GM19455 (cell line): ENCODE measurements around the gene DIPK2A.

Experiments used
- ATAC-seq: cut with Tn5 transposase; IDR thresholded peaks from one replicate; pipeline ENCODE4 v1.9.1; 2021; ENCODE audit not compliant: unreplicated experiment

The DIPK2A gene

GRCh38 chr3:143973259-143974021 lies 1.8 kb downstream of the DIPK2A start:
- ATAC-seq = no peak

DNA sequence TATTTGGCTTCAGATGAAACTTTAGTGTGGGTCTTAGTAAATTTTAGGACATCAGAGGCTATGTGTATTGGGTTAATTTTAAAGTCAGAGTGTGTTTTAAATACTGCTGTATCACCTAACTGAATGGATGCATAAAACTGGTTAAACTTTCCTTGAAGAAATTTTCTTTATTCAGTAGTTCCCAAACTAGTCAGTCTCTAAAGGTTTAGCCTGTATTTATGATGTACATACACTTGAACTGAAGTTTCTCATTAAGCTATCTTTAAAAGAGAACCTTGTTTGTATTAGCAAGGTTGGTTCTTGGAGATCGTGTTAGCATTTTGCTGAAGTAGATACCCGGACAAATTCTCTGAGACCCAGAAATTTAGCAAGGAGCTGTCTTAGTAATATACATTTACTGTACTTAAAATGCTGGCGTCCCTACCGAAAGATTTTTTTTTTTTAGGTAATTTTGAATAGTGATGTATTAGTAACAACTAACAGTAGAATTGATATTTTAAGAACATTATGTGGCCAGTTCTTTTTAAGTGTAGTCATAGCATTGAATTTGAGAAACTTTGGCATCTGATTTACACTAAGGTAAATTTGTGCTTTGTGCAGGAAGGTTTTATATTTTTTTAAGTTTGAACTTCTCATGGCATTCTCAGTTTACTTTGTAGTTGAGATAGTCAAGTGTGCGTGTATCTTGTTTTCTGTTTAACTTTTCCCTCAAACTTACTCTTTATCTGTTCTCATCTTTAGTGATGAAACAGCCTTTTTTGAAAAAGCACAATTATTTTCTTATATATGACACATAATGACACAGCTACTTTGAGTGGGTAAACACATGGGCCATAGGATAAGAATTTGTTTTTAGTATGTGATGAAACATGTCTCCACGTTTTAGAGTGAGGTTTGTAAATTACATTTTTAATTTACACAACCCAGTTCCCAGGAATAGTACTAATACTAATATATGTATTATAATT lies 2.9 kb downstream of the DIPK2A start:
- no peak for ATAC-seq

DNA sequence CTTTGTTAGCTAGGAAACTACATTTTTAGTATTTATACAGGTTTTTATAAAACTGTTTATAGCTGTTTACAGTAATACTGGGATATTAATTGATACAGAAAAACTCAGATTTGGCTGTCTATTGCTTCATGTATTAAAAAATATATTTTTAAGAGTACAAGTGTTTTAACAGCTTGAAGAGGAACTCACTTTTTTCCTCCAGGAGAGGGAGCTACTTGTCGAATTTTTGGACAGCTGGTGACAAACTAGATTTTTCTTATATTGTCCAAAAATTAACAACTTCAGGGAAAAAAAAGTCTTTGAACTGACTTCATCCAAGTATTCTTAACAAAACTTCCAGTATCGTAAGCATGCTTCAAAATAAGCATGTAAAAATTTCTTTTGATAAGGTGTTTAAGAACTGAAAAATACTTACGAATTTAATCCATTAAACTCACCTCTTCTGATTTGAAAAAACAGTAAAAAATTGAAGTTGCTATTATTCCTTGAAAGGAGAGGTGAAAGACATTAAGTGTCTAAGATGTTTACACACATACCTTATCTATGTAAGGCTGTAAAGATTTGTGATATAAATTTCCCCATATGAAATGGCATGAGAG lies 4.0 kb downstream of the DIPK2A start:
- ATAC-seq = no peak

- peak; percentile 30 for ATAC-seq
Observed at GRCh38 chr3:143977341-143978262, 6.0 kb downstream of the DIPK2A start.

GRCh38 chr3:143978263-143978631 lies 6.6 kb downstream of the DIPK2A start:
- ATAC-seq = no peak

DNA sequence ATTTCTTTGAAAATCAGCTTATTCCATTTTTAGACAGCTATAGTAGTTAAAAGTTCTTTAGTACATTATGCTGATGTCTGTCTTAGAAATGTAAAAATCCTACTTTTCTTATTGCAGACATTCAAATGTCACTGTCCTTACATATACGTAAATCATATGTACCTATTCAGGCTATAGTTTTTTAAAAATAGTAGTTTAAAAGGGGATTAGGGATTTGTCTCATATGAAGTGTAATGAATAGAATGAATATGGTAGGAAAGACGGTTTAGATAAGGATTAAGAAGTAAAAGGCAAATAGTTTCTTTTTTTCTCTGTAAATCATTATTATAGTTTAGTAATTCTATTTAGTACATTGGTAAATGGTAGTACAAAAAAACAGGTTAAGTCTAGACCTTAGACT lies 7.4 kb downstream of the DIPK2A start:
- ATAC-seq = no peak

- no peak for ATAC-seq
Observed at GRCh38 chr3:143979813-143980212, 8.2 kb downstream of the DIPK2A start.

DNA sequence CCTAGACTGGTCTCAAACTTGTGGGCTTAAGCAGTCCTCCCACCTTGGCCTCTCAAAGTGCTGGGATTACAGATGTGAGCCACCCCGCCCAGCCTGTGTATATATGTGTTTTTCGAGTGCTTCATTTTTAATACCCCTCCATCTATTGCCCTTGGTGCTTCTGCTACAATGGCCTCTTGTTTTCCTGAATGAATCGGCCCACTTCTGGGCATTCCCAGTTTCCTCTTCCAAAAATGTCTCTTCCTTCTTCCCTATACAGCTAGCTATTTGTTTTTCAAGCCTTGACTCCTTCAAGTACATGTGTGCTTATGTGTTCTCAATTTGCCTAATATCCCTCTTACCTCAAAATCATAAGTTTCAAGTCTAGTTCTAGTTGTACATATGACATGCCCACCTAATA lies 16.7 kb downstream of the DIPK2A start:
- ATAC-seq = no peak

DNA sequence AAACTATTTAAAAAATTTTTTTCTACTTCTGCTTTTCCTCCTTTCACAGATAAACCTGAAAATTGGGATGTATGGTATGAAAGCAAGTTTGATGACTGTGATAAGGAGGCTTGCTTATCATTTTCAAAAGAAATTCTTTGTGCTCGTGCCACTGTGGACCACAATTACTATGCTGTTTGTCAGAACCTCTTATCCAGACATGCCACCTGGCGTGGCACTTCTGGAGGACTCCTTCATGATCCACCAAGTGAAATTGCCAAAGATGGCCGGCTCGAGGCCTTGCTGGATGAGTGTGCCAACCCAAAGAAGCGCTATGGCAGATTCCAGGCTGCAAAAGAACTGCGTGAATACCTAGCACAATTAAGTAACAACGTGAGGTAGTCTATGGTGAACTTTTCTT lies 17.8 kb downstream of the DIPK2A start:
- no peak for ATAC-seq

DNA sequence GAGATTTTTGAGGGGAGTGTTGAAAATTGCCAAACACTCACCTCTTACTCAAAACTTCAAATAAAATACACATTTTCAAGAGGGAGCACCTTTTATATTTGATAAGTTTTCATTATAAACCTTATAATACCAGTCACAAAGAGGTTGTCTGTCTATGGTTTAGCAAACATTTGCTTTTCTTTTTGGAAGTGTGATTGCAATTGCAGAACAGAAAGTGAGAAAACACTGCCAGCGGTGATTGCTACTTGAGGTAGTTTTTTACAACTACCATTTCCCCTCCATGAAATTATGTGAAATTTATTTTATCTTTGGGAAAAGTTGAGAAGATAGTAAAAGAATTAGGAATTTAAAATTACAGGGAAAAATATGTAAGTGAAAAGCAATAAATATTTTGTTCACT lies 20.1 kb downstream of the DIPK2A start:
- no peak for ATAC-seq

- no peak for ATAC-seq
Observed at GRCh38 chr3:143998266-143998665, 26.6 kb downstream of the DIPK2A start.

GRCh38 chr3:144003051-144003450 lies 31.4 kb downstream of the DIPK2A start:
- no peak for ATAC-seq

- ATAC-seq = no peak
Observed at GRCh38 chr3:144010371-144010770, 38.7 kb downstream of the DIPK2A start.

- no peak for ATAC-seq
Observed at GRCh38 chr3:144011251-144011799, 39.7 kb downstream of the DIPK2A start.

- ATAC-seq = no peak
Observed at GRCh38 chr3:144015133-144015532, 43.5 kb downstream of the DIPK2A start.

GRCh38 chr3:144018776-144019175 lies 47.2 kb downstream of the DIPK2A start:
- ATAC-seq = no peak
